Measurements from ENCODE around the gene KANSL3. TPM values are rescaled to one million over a fixed set of nuclear protein-coding genes. Genes with fewer than 3 reads are reported as not detected.

Gene KANSL3
- polyA plus RNA-seq, 4 donors, result 53.3 to 59.9 (median 54.7) TPM

DNA sequence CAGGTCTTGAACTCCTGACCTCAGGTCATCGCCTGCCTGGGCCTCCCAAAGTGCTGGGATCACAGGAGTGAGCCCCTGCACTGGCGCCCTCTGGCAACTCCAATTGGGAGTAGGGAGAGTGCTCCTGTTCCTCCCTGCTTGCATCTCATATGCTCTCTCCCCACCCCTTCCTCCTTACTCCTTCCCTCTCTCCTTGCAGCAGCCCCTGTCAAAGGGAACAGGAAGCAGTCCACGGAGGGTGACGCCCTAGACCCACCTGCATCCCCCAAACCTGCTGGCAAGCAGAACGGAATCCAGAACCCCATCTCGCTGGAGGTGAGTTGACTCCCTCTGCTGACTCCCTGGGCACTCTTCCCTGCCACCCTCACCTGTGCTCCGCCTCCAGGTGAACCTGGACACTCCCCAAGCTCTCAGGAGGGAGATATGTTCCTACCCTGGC, 90.9 kb downstream of the KANSL3 start:
- DNase-seq (ENCODE audit: low read depth in 4 of 4, low spot score in 3 of 4), result no peak

DNA sequence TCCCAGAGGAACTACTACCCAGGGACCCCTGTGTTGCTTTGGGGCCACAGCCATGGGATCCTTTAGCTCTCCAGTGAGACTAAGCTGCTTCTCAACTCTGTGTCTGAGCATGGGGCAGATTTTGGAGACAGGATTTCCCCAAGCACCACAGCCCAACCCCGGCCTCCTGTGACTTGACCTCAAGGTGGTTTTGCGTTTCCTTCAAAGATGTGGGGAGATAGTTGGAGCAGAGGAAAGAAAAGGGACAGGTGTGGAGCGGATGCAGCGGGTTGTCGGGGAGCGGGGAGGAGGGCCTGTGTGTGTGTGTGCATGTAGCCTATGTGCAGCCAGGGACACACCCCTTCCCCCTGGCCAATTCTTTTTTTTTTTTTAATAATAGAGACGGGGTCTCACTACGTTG, 91.3 kb downstream of the KANSL3 start:
- no peak for DNase-seq (ENCODE audit: low read depth in 4 of 4, low spot score in 3 of 4)

DNA sequence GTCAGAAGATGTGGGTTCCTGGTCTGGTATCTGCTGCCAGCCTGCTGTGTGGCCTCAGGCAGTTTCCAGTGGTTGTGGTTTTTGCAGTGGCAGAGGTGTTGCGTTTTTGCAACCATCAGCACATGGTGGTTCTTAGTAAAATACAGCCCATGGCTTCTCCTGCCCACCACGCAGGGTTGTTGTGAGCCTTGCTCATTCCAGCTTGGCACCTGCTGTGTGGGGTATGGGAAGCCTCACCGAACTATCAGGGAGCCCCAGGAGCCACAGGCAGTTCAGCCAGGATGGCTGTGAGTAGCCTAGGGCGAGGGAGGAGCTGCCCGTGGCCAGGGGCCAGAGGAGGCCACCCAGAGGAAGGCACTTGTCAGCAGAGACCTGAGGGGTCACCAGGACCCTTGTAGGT, 91.8 kb downstream of the KANSL3 start:
- DNase-seq (ENCODE audit: low read depth in 4 of 4, low spot score in 3 of 4), result no peak

Other genes with a start within 250 kb of the KANSL3 start
- gene NEURL3, start 133.0 kb downstream of the KANSL3 start, polyA plus RNA-seq (ENCODE audit: insufficient read length in 4 of 4), result 1 to 10 TPM; 4.8 to 7.2 (median 5.7) TPM
- gene ARID5A, start 101.6 kb downstream of the KANSL3 start, polyA plus RNA-seq (ENCODE audit: insufficient read length in 4 of 4), result 1 to 10 TPM; 4.7 to 5.7 (median 4.9) TPM
- gene FER1L5, start 4.5 kb upstream of the KANSL3 start, polyA plus RNA-seq (ENCODE audit: insufficient read length in 4 of 4), result 1 to 10 TPM in 3 of 4 donors, under 1 TPM in 1; 0.82 to 1.2 (median 1.1) TPM
- gene LMAN2L, start 101.8 kb upstream of the KANSL3 start, polyA plus RNA-seq (ENCODE audit: insufficient read length in 4 of 4), result 10 to 100 TPM; 49.9 to 55.7 (median 52.3) TPM
- gene CNNM4, start 122.6 kb upstream of the KANSL3 start, polyA plus RNA-seq (ENCODE audit: insufficient read length in 4 of 4), result 10 to 100 TPM; 12.5 to 13.8 (median 13.2) TPM
- gene CNNM3, start 178.0 kb upstream of the KANSL3 start, polyA plus RNA-seq (ENCODE audit: insufficient read length in 4 of 4), result 10 to 100 TPM; 29.5 to 40.1 (median 32.7) TPM
- 1 to 10 TPM; 3.8 to 4.7 (median 3.9) TPM for gene ANKRD23, start 205.7 kb upstream of the KANSL3 start, polyA plus RNA-seq (ENCODE audit: insufficient read length in 4 of 4)
- gene ANKRD39, start 219.7 kb upstream of the KANSL3 start, polyA plus RNA-seq (ENCODE audit: insufficient read length in 4 of 4), result 10 to 100 TPM in 1 of 4 donors, 1 to 10 TPM in 3; 7.5 to 10.4 (median 8.4) TPM
- gene SEMA4C, start 231.8 kb upstream of the KANSL3 start, polyA plus RNA-seq (ENCODE audit: insufficient read length in 4 of 4), result 10 to 100 TPM; 36.2 to 43.0 (median 38.0) TPM